AG04450 (cell line): Measurements from ENCODE around the gene MORN1. TPM values are rescaled to one million over a fixed set of nuclear protein-coding genes. Genes with fewer than 3 reads are reported as not detected.

ENCODE experiments used
- CTCF ChIA-PET: fragments of 300-600, 350-600 bp; formaldehyde crosslinking; extraction: SDS; loops from one replicate; lab custom pipeline; 2022; ENCODE audit warnings: antibody characterized with exemption, inconsistent platforms; lab: Charles Lee
- POLR2A ChIA-PET: fragments of 350-600 bp; formaldehyde crosslinking; extraction: SDS; loops from one replicate; lab custom pipeline; 2021; ENCODE audit warnings: antibody characterized with exemption, inconsistent platforms; lab: Yijun Ruan, JAX
- DNase-seq: peaks from one replicate; pipeline ENCODE4 v3.0.0-alpha.2; 2011; ENCODE audit warnings: low read depth, low spot score
- H3K27ac ChIP-seq: one replicate; pipeline ENCODE4 v1.5.1; 2012; ENCODE audit warnings: low read depth, low read length, control low read depth
- H3K27me3 ChIP-seq: one replicate; pipeline ENCODE4 v1.6.0; 2012; ENCODE audit warnings: low read length; ENCODE audit not compliant: control insufficient read depth, insufficient read depth
- H3K4me3 ChIP-seq: 2 replicates; pipeline ENCODE4 v1.5.1; 2011; ENCODE audit warnings: mild to moderate bottlenecking, low read depth, low read length, control low read depth
- H3K9me3 ChIP-seq: 2 replicates; pipeline ENCODE4 v1.5.1; 2012; ENCODE audit warnings: low read length; ENCODE audit not compliant: control insufficient read depth, insufficient read depth
- polyA plus RNA-seq: library from polyadenylated mRNA; depleted of rRNA; stranded (reverse); fragments of >200 nt; gene quantifications from 2 replicates; pipeline ENCODE4 v1.2.3, GENCODE V29; 2011
- TF ChIP-seq, protein P1 (sequence below): IDR thresholded peaks from 2 replicates; pipeline ENCODE4 v1.5.1; 2011; ENCODE audit warnings: low read depth, low read length, control low read depth, inconsistent platforms

MORN1 gene
- polyA plus RNA-seq, 1 experiment = 3.6 TPM

DNA sequence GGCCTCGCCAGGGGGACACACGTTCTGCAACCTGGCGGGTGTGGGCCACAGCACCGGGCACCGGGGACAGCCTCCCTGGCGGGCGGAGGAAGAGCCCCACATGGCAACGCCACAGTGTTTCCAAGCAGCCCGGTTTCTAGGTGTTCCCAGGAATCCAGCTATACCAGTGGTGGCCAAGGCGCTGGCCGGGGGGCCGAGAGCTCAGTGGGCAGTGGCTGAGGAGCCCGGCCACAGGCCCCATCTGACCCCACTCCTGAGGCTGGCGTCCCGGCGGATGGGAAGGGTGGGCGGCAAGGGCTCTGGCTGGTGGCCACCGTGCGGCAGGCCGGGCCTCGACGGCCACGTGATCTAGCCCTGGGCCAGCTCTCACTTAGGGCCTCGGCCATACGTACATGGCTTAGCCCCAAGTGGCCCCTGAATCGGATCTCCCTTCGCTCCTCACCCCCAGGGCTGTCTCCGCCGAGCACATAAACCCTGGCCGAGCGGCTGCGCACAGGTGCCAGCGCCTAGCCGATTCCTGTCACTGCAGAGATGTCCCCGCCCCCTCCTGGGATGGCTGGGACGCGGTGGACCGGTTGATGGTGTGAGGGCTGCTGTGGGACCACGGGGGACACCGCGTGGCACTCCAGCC is 68.7 kb downstream of the MORN1 start:
- Histone ChIP-seq H3K4me3 (no peak overlapping the region), H3K27me3 (peaks cover 6% of the 10 kb centered on the region), H3K9me3 (peaks cover 9% of the 10 kb centered on the region; the same call in 1 of the 2 replicates), H3K27ac (peak overlapping the region; percentile 68)
- no peak for DNase-seq
- TF ChIP-seq, protein P1, sequence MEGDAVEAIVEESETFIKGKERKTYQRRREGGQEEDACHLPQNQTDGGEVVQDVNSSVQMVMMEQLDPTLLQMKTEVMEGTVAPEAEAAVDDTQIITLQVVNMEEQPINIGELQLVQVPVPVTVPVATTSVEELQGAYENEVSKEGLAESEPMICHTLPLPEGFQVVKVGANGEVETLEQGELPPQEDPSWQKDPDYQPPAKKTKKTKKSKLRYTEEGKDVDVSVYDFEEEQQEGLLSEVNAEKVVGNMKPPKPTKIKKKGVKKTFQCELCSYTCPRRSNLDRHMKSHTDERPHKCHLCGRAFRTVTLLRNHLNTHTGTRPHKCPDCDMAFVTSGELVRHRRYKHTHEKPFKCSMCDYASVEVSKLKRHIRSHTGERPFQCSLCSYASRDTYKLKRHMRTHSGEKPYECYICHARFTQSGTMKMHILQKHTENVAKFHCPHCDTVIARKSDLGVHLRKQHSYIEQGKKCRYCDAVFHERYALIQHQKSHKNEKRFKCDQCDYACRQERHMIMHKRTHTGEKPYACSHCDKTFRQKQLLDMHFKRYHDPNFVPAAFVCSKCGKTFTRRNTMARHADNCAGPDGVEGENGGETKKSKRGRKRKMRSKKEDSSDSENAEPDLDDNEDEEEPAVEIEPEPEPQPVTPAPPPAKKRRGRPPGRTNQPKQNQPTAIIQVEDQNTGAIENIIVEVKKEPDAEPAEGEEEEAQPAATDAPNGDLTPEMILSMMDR = no peak
- CTCF ChIA-PET = interaction anchor here (0.5 to 1.2 kb wide), 2 partner anchors 8 to 40 kb away, joined by 3 read pairs; no protein-coding TSS in a partner anchor
- POLR2A ChIA-PET = interaction anchor here (0.7 to 1.2 kb wide), 3 partner anchors 9 to 92 kb away, joined by 3 to 6 read pairs (median 3); no protein-coding TSS in a partner anchor

DNA sequence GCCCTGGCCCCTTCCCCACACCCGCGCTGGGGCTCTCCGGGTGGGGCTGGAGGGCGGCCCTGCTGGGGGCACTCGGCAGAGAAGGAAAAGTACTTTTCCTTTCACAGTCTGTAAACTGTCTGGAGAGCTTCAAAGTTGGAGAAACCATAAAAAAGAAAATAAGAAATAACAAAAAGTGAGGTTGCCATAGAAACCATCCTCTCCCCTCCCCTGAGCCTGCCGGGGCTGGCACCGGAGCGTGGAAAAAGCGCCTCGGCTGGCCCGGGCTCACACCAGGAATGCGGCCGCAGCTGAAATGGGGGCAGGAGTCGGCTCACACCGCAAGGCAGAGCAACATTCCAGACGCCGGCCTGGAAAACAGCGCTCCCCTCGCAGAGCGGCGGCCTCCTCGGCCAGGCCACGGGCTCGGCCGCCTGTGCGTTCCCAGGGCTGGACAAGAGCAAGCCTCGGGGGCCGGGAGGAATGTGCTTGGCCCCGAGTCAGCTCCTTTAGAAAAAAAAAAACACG is 69.2 kb downstream of the MORN1 start:
- POLR2A ChIA-PET = interaction anchor here (0.7 to 1.2 kb wide), 3 partner anchors 9 to 92 kb away, joined by 3 to 6 read pairs (median 3); no protein-coding TSS in a partner anchor
- TF ChIP-seq, protein P1 = peak; percentile 13; the same call in 1 of the 2 replicates

DNA sequence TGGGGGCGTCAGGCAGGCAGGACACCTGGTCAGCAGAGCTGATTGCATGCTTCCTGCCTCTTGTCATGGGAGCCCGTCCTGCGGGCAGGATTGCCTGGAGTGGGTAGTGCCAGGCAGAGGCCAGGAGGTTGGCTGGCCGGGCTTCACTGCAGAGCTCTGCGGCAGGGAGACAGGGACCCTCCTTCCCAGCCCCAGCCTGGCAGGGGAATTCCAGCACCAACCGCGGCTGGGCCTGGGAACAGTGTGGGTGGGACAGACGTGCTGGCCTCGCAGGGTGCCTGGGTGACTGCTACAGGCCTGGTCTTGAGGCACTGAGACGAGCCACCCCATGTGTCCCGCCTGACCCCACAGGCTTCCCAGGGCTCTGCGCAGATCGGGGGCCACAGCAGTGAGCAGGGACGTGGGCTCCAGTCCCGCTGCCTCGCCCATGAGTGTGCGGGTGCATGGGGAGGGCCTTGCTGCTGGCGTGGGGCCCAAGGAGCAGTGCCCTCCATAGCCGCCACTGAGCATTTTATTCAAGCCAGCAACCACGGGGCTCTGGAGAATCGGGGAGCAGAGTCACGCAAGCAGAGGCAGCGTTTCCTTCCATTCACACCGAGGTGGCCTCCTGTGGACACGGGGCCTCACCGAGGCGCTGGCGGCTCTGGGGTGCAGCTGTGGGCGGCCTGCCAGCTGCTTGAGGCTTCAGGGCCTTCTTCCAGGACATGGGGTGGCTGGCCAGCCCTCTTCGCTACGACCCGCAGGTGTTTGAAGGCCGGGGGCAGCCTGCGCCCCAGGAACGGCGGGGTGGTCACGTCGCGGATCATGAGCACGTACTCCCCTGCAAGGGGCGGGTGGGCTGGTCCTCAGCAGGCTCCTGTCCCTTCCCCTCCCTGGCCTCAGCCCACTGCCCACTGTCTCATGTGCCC is 70.3 kb downstream of the MORN1 start:
- Histone ChIP-seq H3K9me3 (peaks cover 9% of the 10 kb centered on the region; the same call in 1 of the 2 replicates), H3K27ac (no peak overlapping the region), H3K4me3 (no peak overlapping the region), H3K27me3 (peaks cover 6% of the 10 kb centered on the region)
- ChIA-PET POLR2A (no interaction called here), CTCF (no interaction called here)
- no peak for DNase-seq
- TF ChIP-seq, protein P1 = no peak

More for the DNA sequence above, 69.2 kb downstream of the MORN1 start:
- DNase-seq = peak; percentile 56
- H3K9me3 ChIP-seq = peaks cover 9% of the 10 kb centered on the region; the same call in 1 of the 2 replicates
- H3K27me3 ChIP-seq = peaks cover 6% of the 10 kb centered on the region
- peak overlapping the region; percentile 68 for H3K27ac ChIP-seq
- CTCF ChIA-PET = interaction anchor here (0.5 to 1.2 kb wide), 2 partner anchors 9 to 39 kb away, joined by 3 read pairs; no protein-coding TSS in a partner anchor
- peak overlapping the region; percentile 13 for H3K4me3 ChIP-seq

DNA sequence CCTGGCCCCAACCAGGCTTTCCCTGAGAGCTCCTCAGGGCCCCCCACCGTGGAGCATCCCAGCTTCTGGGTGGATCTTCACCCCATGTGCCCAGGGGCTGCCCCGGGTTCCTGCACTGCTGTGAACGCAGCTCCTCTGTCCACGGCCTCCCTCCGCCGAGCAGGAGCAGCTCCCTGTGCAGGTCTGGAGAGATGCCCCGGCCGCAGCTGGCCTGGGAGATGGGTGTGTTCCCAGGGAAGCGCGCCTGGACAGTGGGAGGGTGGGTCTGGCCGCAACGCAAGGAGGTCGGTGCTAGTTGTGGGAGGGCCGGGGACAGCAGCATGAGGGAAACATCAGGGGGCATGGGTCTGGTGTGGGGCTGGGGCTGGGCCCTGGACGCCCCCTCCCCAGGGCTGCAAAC is 71.3 kb downstream of the MORN1 start:
- H3K27me3 ChIP-seq = peaks cover 4% of the 10 kb centered on the region
- DNase-seq = no peak
- no peak overlapping the region for H3K4me3 ChIP-seq
- ChIA-PET POLR2A (no interaction called here), CTCF (no interaction called here)
- no peak overlapping the region for H3K27ac ChIP-seq
- H3K9me3 ChIP-seq = peaks cover 9% of the 10 kb centered on the region; the same call in 1 of the 2 replicates
- TF ChIP-seq, protein P1 = no peak
